Left ventricle myocardium inferior (tissue), 1 donor: ENCODE results near the gene IL12RB1. TPM values are rescaled to one million over a fixed set of nuclear protein-coding genes. Genes with fewer than 3 reads are reported as not detected.
"Not testable (repeated sequence)": the region's sequence is repeated elsewhere in the genome, so short reads cannot be mapped to it uniquely, and the experiment has no call there.

Source experiments
- DNase-seq: peaks from one replicate; pipeline ENCODE4 v3.0.0-alpha.2; 2020
- H3K27ac ChIP-seq: fragments of 200-600 bp; replicated peaks from 2 replicates; pipeline ENCODE4 v1.8.0; 2021
- H3K27me3 ChIP-seq: fragments of 200-600 bp; 2 replicates; pipeline ENCODE4 v1.8.0; 2021; ENCODE audit warnings: low read depth
- H3K36me3 ChIP-seq: fragments of 200-600 bp; 2 replicates; pipeline ENCODE4 v1.8.0; 2021
- H3K4me1 ChIP-seq: fragments of 200-600 bp; 2 replicates; pipeline ENCODE4 v1.8.0; 2021
- H3K4me3 ChIP-seq: fragments of 200-600 bp; 2 replicates; pipeline ENCODE4 v1.8.0; 2021; ENCODE audit warnings: mild to moderate bottlenecking, moderate library complexity
- H3K9me3 ChIP-seq: fragments of 200-600 bp; replicated peaks from 2 replicates; pipeline ENCODE4 v1.8.0; 2021
- intact Hi-C: fragments of 100-400 bp; cut with micrococcal nuclease; formaldehyde crosslinking; loops from one replicate; pipeline ENCODE4 v1.11.0; 2022
- total RNA-seq: library from RNA; stranded (reverse); fragmentation: NEBNext Ultra II Directional; extraction: Animal tissue kit (Norgen Biotek cat#: 25700); gene quantifications from one replicate; pipeline ENCODE4 v1.2.1, GENCODE V29; 2021
- TF ChIP-seq, protein P1 (sequence below): fragments of 200-600 bp; IDR thresholded peaks from 2 replicates; pipeline ENCODE4 v1.8.0; 2021; ENCODE audit warnings: antibody characterized with exemption, mild to moderate bottlenecking, borderline replicate concordance
- donor health status: DM: no; HTN: yes; CAD: no; lungs with severe emphysema.

Gene IL12RB1
- total RNA-seq, 1 donor from 2014 or later: 0.44 TPM

DNA sequence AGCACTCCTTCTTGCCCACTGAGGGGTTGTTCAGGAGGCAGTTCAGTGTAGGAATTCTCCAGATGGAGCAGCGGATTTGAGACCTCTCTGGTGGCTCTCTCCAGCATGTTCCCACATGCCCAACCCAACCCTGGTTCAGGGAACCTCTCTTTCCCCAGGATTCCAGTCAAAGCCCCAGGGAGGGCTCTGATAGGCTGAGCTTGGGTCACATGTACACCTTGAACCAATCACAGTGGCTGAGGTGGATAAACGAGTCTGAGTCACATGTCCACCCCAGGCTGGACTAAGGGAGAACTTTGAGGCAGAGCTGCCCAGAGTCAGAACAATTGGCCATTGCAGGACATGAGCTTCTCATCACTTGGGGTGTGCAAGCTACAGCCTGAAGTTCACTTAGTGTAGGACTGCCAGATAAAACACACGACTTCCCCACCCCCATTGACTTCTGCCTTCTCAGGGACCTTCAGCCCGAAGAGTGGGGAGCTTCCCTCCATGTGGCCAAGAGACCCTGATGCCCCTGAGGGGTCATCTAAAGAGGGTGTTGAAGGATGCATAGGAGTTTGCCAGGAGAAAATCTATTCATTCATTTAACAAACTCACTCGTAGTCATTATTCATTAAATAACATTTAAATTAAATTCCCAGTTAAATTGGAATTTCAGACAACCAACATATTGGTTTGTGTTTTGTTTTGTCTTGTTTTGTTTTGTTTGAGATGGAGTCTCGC lies 6.9 kb upstream of the IL12RB1 start:
- no peak for DNase-seq
- peaks cover 60% of the 10 kb centered on the region for H3K27me3 ChIP-seq
- TF ChIP-seq, protein P1, sequence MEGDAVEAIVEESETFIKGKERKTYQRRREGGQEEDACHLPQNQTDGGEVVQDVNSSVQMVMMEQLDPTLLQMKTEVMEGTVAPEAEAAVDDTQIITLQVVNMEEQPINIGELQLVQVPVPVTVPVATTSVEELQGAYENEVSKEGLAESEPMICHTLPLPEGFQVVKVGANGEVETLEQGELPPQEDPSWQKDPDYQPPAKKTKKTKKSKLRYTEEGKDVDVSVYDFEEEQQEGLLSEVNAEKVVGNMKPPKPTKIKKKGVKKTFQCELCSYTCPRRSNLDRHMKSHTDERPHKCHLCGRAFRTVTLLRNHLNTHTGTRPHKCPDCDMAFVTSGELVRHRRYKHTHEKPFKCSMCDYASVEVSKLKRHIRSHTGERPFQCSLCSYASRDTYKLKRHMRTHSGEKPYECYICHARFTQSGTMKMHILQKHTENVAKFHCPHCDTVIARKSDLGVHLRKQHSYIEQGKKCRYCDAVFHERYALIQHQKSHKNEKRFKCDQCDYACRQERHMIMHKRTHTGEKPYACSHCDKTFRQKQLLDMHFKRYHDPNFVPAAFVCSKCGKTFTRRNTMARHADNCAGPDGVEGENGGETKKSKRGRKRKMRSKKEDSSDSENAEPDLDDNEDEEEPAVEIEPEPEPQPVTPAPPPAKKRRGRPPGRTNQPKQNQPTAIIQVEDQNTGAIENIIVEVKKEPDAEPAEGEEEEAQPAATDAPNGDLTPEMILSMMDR: no peak
- no peak overlapping the region for H3K27ac ChIP-seq
- H3K4me1 ChIP-seq: peaks cover 9% of the 10 kb centered on the region
- intact Hi-C loops: no loop called here
- H3K9me3 ChIP-seq: no peaks in the 10 kb centered on the region
- H3K36me3 ChIP-seq: no peaks in the 10 kb centered on the region
- H3K4me3 ChIP-seq: no peak overlapping the region

DNA sequence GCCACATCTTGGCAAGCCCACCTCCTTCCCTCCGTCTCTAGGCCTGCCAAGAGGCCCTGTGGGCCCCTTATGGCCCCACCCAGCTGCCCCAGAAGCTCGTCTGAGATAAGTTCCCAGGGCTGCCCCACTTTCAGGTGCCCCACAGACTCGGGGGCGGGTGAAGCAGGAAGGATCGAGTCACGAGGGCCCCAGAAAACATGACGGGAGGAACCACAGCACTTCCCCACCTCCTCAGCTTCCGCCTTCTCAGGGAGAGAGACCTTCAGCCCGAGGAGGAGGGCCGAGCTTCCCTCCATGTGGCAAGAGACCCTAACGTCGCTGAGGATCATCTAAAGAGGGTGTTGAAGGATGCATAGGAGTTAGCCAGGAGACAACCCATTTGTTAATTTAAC lies 4.5 kb upstream of the IL12RB1 start:
- intact Hi-C loops: no loop called here

DNA sequence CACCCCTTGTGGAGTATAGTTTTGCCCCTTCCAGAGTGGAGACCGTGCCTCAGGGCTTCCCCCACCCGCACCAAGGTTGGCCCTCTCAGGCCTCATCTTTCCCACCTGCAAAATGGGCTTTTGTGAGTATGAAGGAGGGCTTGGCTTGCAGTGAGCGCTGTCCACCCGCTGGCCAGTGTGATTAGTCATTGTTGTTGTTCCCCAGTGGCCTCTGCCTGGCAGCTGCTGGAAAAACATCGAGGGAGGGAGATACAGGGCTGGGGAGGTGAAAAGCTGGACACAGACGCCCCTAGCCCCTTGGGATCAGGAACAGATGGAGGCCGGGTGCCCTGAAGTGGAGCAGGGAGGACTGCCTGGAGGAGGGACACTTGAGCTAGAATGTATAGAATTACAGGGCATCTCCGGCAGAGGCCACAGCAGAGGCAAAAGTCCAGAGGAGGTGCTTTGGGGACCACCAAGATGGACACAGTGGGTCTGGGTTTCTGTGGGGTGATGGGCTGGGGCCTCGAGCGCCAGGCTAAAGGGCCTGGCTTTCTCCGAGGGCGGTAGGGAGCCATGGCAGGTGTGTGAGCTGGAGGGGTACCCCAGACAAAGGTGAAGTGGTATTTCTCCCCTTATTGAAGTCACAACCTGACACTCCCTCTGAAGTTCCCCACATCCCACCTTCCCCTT lies 3.9 kb upstream of the IL12RB1 start:
- no peaks in the 10 kb centered on the region for H3K4me1 ChIP-seq
- no peak overlapping the region for H3K27ac ChIP-seq
- TF ChIP-seq, protein P1: no peak
- intact Hi-C loops: no loop called here
- peaks cover 33% of the 10 kb centered on the region for H3K27me3 ChIP-seq
- DNase-seq: no peak
- no peaks in the 10 kb centered on the region for H3K9me3 ChIP-seq
- H3K36me3 ChIP-seq: no peaks in the 10 kb centered on the region
- no peak overlapping the region for H3K4me3 ChIP-seq

More for the DNA sequence above, 4.5 kb upstream of the IL12RB1 start:
- peak; percentile 52 for DNase-seq
- Histone ChIP-seq H3K4me3 (no peak overlapping the region), H3K27me3 (peaks cover 37% of the 10 kb centered on the region), H3K4me1 (no peaks in the 10 kb centered on the region), H3K36me3 (no peaks in the 10 kb centered on the region), H3K27ac (no peak overlapping the region), H3K9me3 (no peaks in the 10 kb centered on the region)
- TF ChIP-seq, protein P1: no peak

DNA sequence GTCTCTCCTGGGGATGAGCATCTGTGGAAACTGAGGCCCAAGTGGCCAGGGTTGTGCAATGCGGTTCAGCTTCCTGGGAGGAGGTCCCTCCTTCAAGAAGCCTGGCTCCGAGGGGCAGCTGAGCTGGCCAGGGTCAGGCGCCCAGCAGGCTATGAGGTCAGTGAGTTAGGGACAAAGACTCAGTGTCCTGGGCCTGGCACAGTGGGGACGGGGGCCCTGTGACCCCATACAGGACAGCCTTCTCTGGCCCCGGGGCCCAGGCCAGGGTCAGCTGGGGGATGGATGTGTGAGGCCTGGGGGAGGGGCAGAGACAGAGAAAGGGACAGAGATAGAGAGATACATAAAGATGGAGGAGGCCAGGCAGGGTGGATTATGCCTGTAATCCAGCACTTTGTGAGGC lies 3.0 kb upstream of the IL12RB1 start:
- no peak for DNase-seq
- Histone ChIP-seq H3K4me3 (no peak overlapping the region), H3K27ac (no peak overlapping the region), H3K36me3 (no peaks in the 10 kb centered on the region), H3K27me3 (peaks cover 42% of the 10 kb centered on the region), H3K9me3 (no peaks in the 10 kb centered on the region), H3K4me1 (no peaks in the 10 kb centered on the region)
- intact Hi-C loops: no loop called here
- TF ChIP-seq, protein P1: no peak

DNA sequence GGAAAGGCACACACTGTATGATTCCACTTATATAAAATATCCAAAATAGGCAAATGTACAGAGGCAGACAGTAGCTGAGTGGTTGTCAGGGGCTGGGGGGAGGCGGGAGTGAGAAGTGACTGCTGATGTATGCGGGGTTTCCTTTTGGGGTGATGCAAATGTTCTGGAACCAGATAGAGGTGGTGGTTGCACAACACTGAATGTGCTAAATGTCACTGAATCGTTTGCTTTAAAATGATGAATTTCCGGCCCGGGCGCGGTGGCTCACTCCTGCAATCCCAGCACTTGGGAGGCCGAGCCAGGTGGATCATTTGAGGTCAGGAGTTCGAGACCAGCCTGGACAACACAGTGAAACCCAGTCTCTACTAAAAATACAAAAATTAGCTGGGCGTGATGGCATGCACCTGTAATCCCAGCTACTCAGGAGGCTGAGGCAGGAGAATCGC lies 2.4 kb upstream of the IL12RB1 start:
- H3K27ac ChIP-seq, H3K4me3 ChIP-seq, H3K9me3 ChIP-seq, H3K4me1 ChIP-seq, H3K36me3 ChIP-seq, intact Hi-C loops: not testable (repeated sequence)
- DNase-seq: peak; percentile 26
- peaks cover 39% of the 10 kb centered on the region for H3K27me3 ChIP-seq
